H9 (cell line): ENCODE measurements around the gene KCNMB2. TPM values are rescaled to one million over a fixed set of nuclear protein-coding genes. Genes with fewer than 3 reads are reported as not detected.

Experiments used
- DNase-seq: peaks from one replicate; pipeline ENCODE4 v3.0.0-alpha.2; 2017
- H2AFZ ChIP-seq: one replicate; pipeline ENCODE4 v1.6.1; 2013; ENCODE audit warnings: mild to moderate bottlenecking, low read length, control low read depth, moderate library complexity
- H2AK5ac ChIP-seq: 2 replicates; pipeline ENCODE4 v1.6.1; 2013; ENCODE audit warnings: low read length, control low read depth, mixed read lengths; ENCODE audit not compliant: insufficient read length
- H2BK120ac ChIP-seq: one replicate; pipeline ENCODE4 v1.6.1; 2013; ENCODE audit warnings: low read depth, mild to moderate bottlenecking, low read length, control low read depth, inconsistent platforms; ENCODE audit not compliant: poor library complexity, severe bottlenecking
- H2BK12ac ChIP-seq: 2 replicates; pipeline ENCODE4 v1.6.1; 2013; ENCODE audit warnings: low read length, control low read depth, mixed read lengths, low read depth; ENCODE audit not compliant: insufficient read length
- H2BK15ac ChIP-seq: 2 replicates; pipeline ENCODE4 v1.6.1; 2013; ENCODE audit warnings: low read depth, low read length, control low read depth
- H2BK20ac ChIP-seq: one replicate; pipeline ENCODE4 v1.6.1; 2013; ENCODE audit warnings: low read depth, mild to moderate bottlenecking, low read length, control low read depth, inconsistent platforms; ENCODE audit not compliant: poor library complexity, severe bottlenecking
- H2BK5ac ChIP-seq: 2 replicates; pipeline ENCODE4 v1.6.1; 2013; ENCODE audit warnings: low read length, control low read depth, mixed read lengths; ENCODE audit not compliant: insufficient read length
- H3K14ac ChIP-seq: 2 replicates; pipeline ENCODE4 v1.6.1; 2013; ENCODE audit warnings: low read length, control low read depth; ENCODE audit not compliant: insufficient read depth
- H3K18ac ChIP-seq: 2 replicates; pipeline ENCODE4 v1.6.1; 2013; ENCODE audit warnings: low read depth, mild to moderate bottlenecking, mixed read lengths, low read length, control low read depth; ENCODE audit not compliant: insufficient read length
- H3K23ac ChIP-seq: 2 replicates; pipeline ENCODE4 v1.6.1; 2013; ENCODE audit warnings: low read length, control low read depth, mixed read lengths, low read depth; ENCODE audit not compliant: insufficient read length
- H3K23me2 ChIP-seq: 2 replicates; pipeline ENCODE4 v1.6.1; 2013; ENCODE audit warnings: low read depth, mild to moderate bottlenecking, mixed read lengths, low read length, control low read depth; ENCODE audit not compliant: insufficient read length, poor library complexity, severe bottlenecking
- H3K27ac ChIP-seq: 2 replicates; pipeline ENCODE4 v1.5.1; 2013; ENCODE audit warnings: low read length, control low read depth, mixed read lengths, low read depth; ENCODE audit not compliant: insufficient read length
- H3K27me3 ChIP-seq: 2 replicates; pipeline ENCODE4 v1.6.1; 2013; ENCODE audit warnings: low read length, control low read depth, inconsistent platforms; ENCODE audit not compliant: insufficient read depth
- H3K4ac ChIP-seq: 2 replicates; pipeline ENCODE4 v1.6.1; 2013; ENCODE audit warnings: low read depth, mild to moderate bottlenecking, control low read depth, inconsistent platforms, low read length, moderate library complexity
- H3K4me1 ChIP-seq: 2 replicates; pipeline ENCODE4 v1.6.1; 2013; ENCODE audit warnings: low read length, control low read depth, inconsistent platforms; ENCODE audit not compliant: insufficient read depth
- H3K4me2 ChIP-seq: 2 replicates; pipeline ENCODE4 v1.6.1; 2013; ENCODE audit warnings: low read length, control low read depth, mixed read lengths; ENCODE audit not compliant: insufficient read length, insufficient read depth
- H3K56ac ChIP-seq: 2 replicates; pipeline ENCODE4 v1.6.1; 2013; ENCODE audit warnings: low read depth, mild to moderate bottlenecking, mixed read lengths, low read length, control low read depth; ENCODE audit not compliant: insufficient read length
- H3K79me1 ChIP-seq: 2 replicates; pipeline ENCODE4 v1.6.1; 2013; ENCODE audit warnings: low read depth, mild to moderate bottlenecking, moderate library complexity, low read length, control low read depth, inconsistent platforms; ENCODE audit not compliant: insufficient read depth, poor library complexity, severe bottlenecking
- H3K79me2 ChIP-seq: 2 replicates; pipeline ENCODE4 v1.6.1; 2013; ENCODE audit warnings: low read length, control low read depth, inconsistent platforms; ENCODE audit not compliant: insufficient read depth
- H3K9ac ChIP-seq: 2 replicates; pipeline ENCODE4 v1.6.1; 2013; ENCODE audit warnings: low read length, control low read depth, mixed read lengths; ENCODE audit not compliant: insufficient read length; ENCODE audit errors: extremely low read depth
- H3K9me3 ChIP-seq: one replicate; pipeline ENCODE4 v1.6.1; 2013; ENCODE audit warnings: low read depth, low read length, inconsistent platforms; ENCODE audit not compliant: control insufficient read depth
- H3T11ph ChIP-seq: one replicate; pipeline ENCODE4 v1.6.1; 2013; ENCODE audit warnings: mild to moderate bottlenecking, low read length, control low read depth, inconsistent platforms
- H4K20me1 ChIP-seq: one replicate; pipeline ENCODE4 v1.6.1; 2013; ENCODE audit not compliant: control insufficient read depth, insufficient read length, insufficient read depth
- H4K5ac ChIP-seq: 2 replicates; pipeline ENCODE4 v1.6.1; 2013; ENCODE audit warnings: low read depth, mild to moderate bottlenecking, mixed read lengths, low read length, control low read depth; ENCODE audit not compliant: insufficient read length
- H4K8ac ChIP-seq: replicated peaks from 2 replicates; pipeline ENCODE4 v1.6.1; 2013; ENCODE audit warnings: low read length, control low read depth, mixed read lengths, low read depth; ENCODE audit not compliant: insufficient read length
- H4K91ac ChIP-seq: 2 replicates; pipeline ENCODE4 v1.6.1; 2013; ENCODE audit warnings: low read depth, mild to moderate bottlenecking, moderate library complexity, mixed read lengths, low read length, control low read depth; ENCODE audit not compliant: insufficient read length
- H3K27ac Mint-ChIP-seq, 3 experiments: 2 replicates in 2 of 3; 3 replicates in 1 of 3; pipeline ENCODE4 v1.8.0; 2020 to 2021; ENCODE audit warnings: mixed read lengths in 3 of 3, mild to moderate bottlenecking in 1 of 3, moderate library complexity in 1 of 3
- H3K27me3 Mint-ChIP-seq: 2 replicates; pipeline ENCODE4 v1.8.0; 2021; ENCODE audit warnings: low read depth, mild to moderate bottlenecking, moderate library complexity, mixed read lengths
- H3K36me3 Mint-ChIP-seq, 3 experiments: 2 replicates in 2 of 3; 3 replicates in 1 of 3; pipeline ENCODE4 v1.8.0; 2020 to 2021; ENCODE audit warnings: low read depth in 3 of 3, mixed read lengths in 3 of 3; ENCODE audit not compliant: insufficient read depth in 1 of 3
- H3K4me1 Mint-ChIP-seq, 2 experiments: 2 replicates each; pipeline ENCODE4 v1.8.0; 2020; ENCODE audit warnings: mixed read lengths in 2 of 2
- H3K4me3 Mint-ChIP-seq, 2 experiments: 2 replicates in 1 of 2; 3 replicates in 1 of 2; pipeline ENCODE4 v1.8.0; 2020 to 2021; ENCODE audit warnings: mild to moderate bottlenecking in 2 of 2, mixed read lengths in 2 of 2, moderate library complexity in 1 of 2
- H3K9me3 Mint-ChIP-seq, 2 experiments: 2 replicates in 1 of 2; 3 replicates in 1 of 2; pipeline ENCODE4 v1.8.0; 2020; ENCODE audit warnings: mild to moderate bottlenecking in 2 of 2, mixed read lengths in 2 of 2, moderate library complexity in 1 of 2
- WGBS: extraction: QIAGEN DNeasy Blood & Tissue Kit; methylation state at CpG from one replicate; pipeline ENCODE4 v1.1.7; 2013; ENCODE audit warnings: missing lambda C conversion rate, low lambda C conversion rate, mixed read lengths; ENCODE audit not compliant: insufficient read length; ENCODE audit errors: extremely low coverage; 5-methylcytosine and 5-hydroxymethylcytosine counted together
- total RNA-seq: library from RNA; stranded (reverse); gene quantifications from 2 replicates; pipeline ENCODE4 v1.2.1, GENCODE V29; 2021
- TF ChIP-seq, protein P1 (sequence below): fragments of 200-600 bp; sonication (generic); conservative IDR thresholded peaks from 3 replicates; pipeline ENCODE4 v1.8.0; 2021; ENCODE audit warnings: antibody characterized with exemption, mild to moderate bottlenecking

KCNMB2 gene
- total RNA-seq, 1 experiment from 2014 or later, result not detected

DNA sequence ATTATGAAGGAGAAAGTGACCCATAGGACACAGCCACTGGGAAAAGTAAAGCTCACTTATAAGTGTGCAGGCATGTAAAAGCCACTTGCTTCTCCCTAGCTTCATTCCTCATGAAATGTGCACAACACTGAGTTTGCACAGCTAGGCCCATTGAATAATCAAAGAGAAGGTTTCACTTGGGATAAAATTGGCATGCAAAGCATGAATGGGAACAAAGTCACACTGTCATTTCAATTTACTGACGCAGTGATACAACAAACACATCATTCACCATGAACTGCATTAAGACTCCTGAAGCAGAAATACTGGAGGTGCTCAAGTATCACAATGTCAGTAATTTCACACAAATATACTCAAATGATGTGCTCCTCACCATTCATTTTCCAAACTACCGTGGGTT is 61.1 kb downstream of the KCNMB2 start:
- no peaks in the 10 kb centered on the region for H3K79me2 ChIP-seq
- no peak overlapping the region for H2BK20ac ChIP-seq
- H3K18ac ChIP-seq, result no peak overlapping the region
- no peaks in the 10 kb centered on the region; a peak in 1 of 7 replicates for H3K36me3 Mint-ChIP-seq
- no peaks in the 10 kb centered on the region for H3K27me3 ChIP-seq
- no peaks in the 10 kb centered on the region for H3K23me2 ChIP-seq
- H3K79me1 ChIP-seq, result no peaks in the 10 kb centered on the region
- H3K27ac ChIP-seq, result no peak overlapping the region
- no peaks in the 10 kb centered on the region for H4K20me1 ChIP-seq
- H3K27ac Mint-ChIP-seq, result no peak overlapping the region
- H3T11ph ChIP-seq, result no peak overlapping the region
- H3K9ac ChIP-seq, result no peak overlapping the region
- no peak overlapping the region for H3K14ac ChIP-seq
- H3K4me3 Mint-ChIP-seq, result no peak overlapping the region
- no peak overlapping the region for H2BK120ac ChIP-seq
- no peak overlapping the region for H4K5ac ChIP-seq
- no peaks in the 10 kb centered on the region for H3K4me1 ChIP-seq
- TF ChIP-seq, protein P1, sequence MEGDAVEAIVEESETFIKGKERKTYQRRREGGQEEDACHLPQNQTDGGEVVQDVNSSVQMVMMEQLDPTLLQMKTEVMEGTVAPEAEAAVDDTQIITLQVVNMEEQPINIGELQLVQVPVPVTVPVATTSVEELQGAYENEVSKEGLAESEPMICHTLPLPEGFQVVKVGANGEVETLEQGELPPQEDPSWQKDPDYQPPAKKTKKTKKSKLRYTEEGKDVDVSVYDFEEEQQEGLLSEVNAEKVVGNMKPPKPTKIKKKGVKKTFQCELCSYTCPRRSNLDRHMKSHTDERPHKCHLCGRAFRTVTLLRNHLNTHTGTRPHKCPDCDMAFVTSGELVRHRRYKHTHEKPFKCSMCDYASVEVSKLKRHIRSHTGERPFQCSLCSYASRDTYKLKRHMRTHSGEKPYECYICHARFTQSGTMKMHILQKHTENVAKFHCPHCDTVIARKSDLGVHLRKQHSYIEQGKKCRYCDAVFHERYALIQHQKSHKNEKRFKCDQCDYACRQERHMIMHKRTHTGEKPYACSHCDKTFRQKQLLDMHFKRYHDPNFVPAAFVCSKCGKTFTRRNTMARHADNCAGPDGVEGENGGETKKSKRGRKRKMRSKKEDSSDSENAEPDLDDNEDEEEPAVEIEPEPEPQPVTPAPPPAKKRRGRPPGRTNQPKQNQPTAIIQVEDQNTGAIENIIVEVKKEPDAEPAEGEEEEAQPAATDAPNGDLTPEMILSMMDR, result no peak
- no peak overlapping the region for H2BK15ac ChIP-seq
- WGBS, result no CpG with 5 or more reads among the region's 2 CpGs
- H3K27me3 Mint-ChIP-seq, result no peaks in the 10 kb centered on the region; the same call in 1 of the 2 replicates
- H3K9me3 Mint-ChIP-seq, result no peaks in the 10 kb centered on the region; a peak in 1 of 5 replicates
- no peak overlapping the region for H3K23ac ChIP-seq
- no peak overlapping the region for H2AFZ ChIP-seq
- DNase-seq, result no peak
- no peak overlapping the region for H4K91ac ChIP-seq
- H3K56ac ChIP-seq, result no peak overlapping the region
- H4K8ac ChIP-seq, result no peak overlapping the region
- H2BK12ac ChIP-seq, result no peak overlapping the region
- no peak overlapping the region for H3K4ac ChIP-seq
- no peak overlapping the region for H2AK5ac ChIP-seq
- H3K4me2 ChIP-seq, result no peak overlapping the region
- H3K4me1 Mint-ChIP-seq, result peaks cover 9 to 10% of the 10 kb centered on the region in 2 experiments
- no peaks in the 10 kb centered on the region for H3K9me3 ChIP-seq
- H2BK5ac ChIP-seq, result no peak overlapping the region
